GM21381 (cell line): Measurements from ENCODE around the gene B3GNT3.
"Not testable (repeated sequence)": the region's sequence is repeated elsewhere in the genome, so short reads cannot be mapped to it uniquely, and the experiment has no call there.

Experiments
- ATAC-seq: cut with Tn5 transposase; IDR thresholded peaks from one replicate; pipeline ENCODE4 v1.9.1; 2021; ENCODE audit warnings: mild to moderate bottlenecking, moderate library complexity; ENCODE audit not compliant: unreplicated experiment

The B3GNT3 gene

GRCh38 chr19:17765069-17765618 lies 29.8 kb upstream of the B3GNT3 start:
- ATAC-seq: no peak

- no peak for ATAC-seq
These were observed 28.3 kb upstream of the B3GNT3 start for GRCh38 chr19:17766543-17767131.

- ATAC-seq: no peak
These were observed 27.4 kb upstream of the B3GNT3 start for GRCh38 chr19:17767559-17767958.

- ATAC-seq: no peak
These were observed 24.3 kb upstream of the B3GNT3 start for GRCh38 chr19:17770613-17771012.

- ATAC-seq: no peak
These were observed 22.8 kb upstream of the B3GNT3 start for GRCh38 chr19:17772172-17772571.

GRCh38 chr19:17775245-17775927 lies 19.6 kb upstream of the B3GNT3 start:
- no peak for ATAC-seq

- peak; percentile 62 for ATAC-seq
These were observed 18.7 kb upstream of the B3GNT3 start for GRCh38 chr19:17775991-17776803.

- ATAC-seq: not testable (repeated sequence)
These were observed 17.1 kb upstream of the B3GNT3 start for GRCh38 chr19:17777840-17778239.

GRCh38 chr19:17778251-17778967 lies 16.5 kb upstream of the B3GNT3 start:
- ATAC-seq: no peak

GRCh38 chr19:17778968-17779929 lies 15.7 kb upstream of the B3GNT3 start:
- ATAC-seq: no peak

GRCh38 chr19:17780781-17781180 lies 14.2 kb upstream of the B3GNT3 start:
- no peak for ATAC-seq

GRCh38 chr19:17783721-17784120 lies 11.2 kb upstream of the B3GNT3 start:
- not testable (repeated sequence) for ATAC-seq

- ATAC-seq: no peak
These were observed 10.5 kb upstream of the B3GNT3 start for GRCh38 chr19:17784201-17785008.

- no peak for ATAC-seq
These were observed 7.5 kb upstream of the B3GNT3 start for GRCh38 chr19:17787274-17787913.

- no peak for ATAC-seq
These were observed 6.3 kb upstream of the B3GNT3 start for GRCh38 chr19:17788632-17789031.

GRCh38 chr19:17790059-17790780 lies 4.7 kb upstream of the B3GNT3 start:
- no peak for ATAC-seq

GRCh38 chr19:17794412-17794730 lies 567 bp upstream of the B3GNT3 start:
- no peak for ATAC-seq

- no peak for ATAC-seq
These were observed 538 bp downstream of the B3GNT3 start for GRCh38 chr19:17795495-17795856.
